HuH-7.5 (cell line): Measurements from ENCODE around the gene OR2W3.

ENCODE experiments used
- DNase-seq: peaks from one replicate; pipeline ENCODE4 v3.0.0; 2011; ENCODE audit warnings: low spot score

Gene OR2W3

GRCh38 chr1:247919952-247920351 lies 24.6 kb downstream of the OR2W3 start, which contains the start of gene OR2T8:
Gene OR2T8 (plus strand): TSS chr1:247920252. CDS start chr1:247921018, 766 bp downstream.
- DNase-seq = no peak

GRCh38 chr1:247923941-247924340 lies 28.6 kb downstream of the OR2W3 start:
- DNase-seq = no peak

GRCh38 chr1:247924868-247925267 lies 29.5 kb downstream of the OR2W3 start, which contains the start of gene OR2AJ1:
Gene OR2AJ1 (plus strand): TSS chr1:247924889. CDS start chr1:247933769, 8,880 bp downstream.
- DNase-seq = no peak

GRCh38 chr1:247933989-247934388 lies 38.6 kb downstream of the OR2W3 start:
- no peak for DNase-seq

GRCh38 chr1:247935781-247936180 lies 40.4 kb downstream of the OR2W3 start:
- DNase-seq = no peak

GRCh38 chr1:247936415-247936814 lies 41.0 kb downstream of the OR2W3 start:
- no peak for DNase-seq

- DNase-seq = peak; percentile 49
Observed at GRCh38 chr1:247936965-247937734, 41.8 kb downstream of the OR2W3 start.

- DNase-seq = no peak
Observed at GRCh38 chr1:247942624-247943023, 47.2 kb downstream of the OR2W3 start.
